Activated T-helper 17 cell treated with anti-CD3 and anti-CD28 coated beads, Interleukin-2, amount 50 U/mL, for 72 hours (primary cell): ENCODE measurements around the gene SNX2. TPM values are rescaled to one million over a fixed set of nuclear protein-coding genes. Genes with fewer than 3 reads are reported as not detected.

Experiments
- ATAC-seq: fragments of 150-1000 bp; cut with Tn5 transposase; replicated peaks from 2 replicates; pipeline ENCODE4 v1.10.0; 2021; ENCODE audit warnings: mild to moderate bottlenecking, moderate library complexity
- H3K27ac Mint-ChIP-seq: one replicate; pipeline ENCODE4 v1.8.0; 2022; ENCODE audit warnings: mixed read lengths
- H3K27me3 Mint-ChIP-seq: one replicate; pipeline ENCODE4 v1.8.0; 2022; ENCODE audit warnings: mixed read lengths
- H3K36me3 Mint-ChIP-seq: one replicate; pipeline ENCODE4 v1.8.0; 2022; ENCODE audit warnings: low read depth, mild to moderate bottlenecking, mixed read lengths
- H3K4me1 Mint-ChIP-seq: one replicate; pipeline ENCODE4 v1.8.0; 2022; ENCODE audit warnings: mixed read lengths
- H3K4me3 Mint-ChIP-seq: one replicate; pipeline ENCODE4 v1.8.0; 2022; ENCODE audit warnings: mild to moderate bottlenecking, mixed read lengths
- H3K9me3 Mint-ChIP-seq: one replicate; pipeline ENCODE4 v1.8.0; 2022; ENCODE audit warnings: mixed read lengths
- total RNA-seq, 2 donors: library from RNA; stranded (reverse); gene quantifications; one replicate each; pipeline ENCODE4 v1.2.3, GENCODE V29; 2022

Gene SNX2
- total RNA-seq, 2 donors from 2014 or later = 38.3 to 47.5 TPM

DNA sequence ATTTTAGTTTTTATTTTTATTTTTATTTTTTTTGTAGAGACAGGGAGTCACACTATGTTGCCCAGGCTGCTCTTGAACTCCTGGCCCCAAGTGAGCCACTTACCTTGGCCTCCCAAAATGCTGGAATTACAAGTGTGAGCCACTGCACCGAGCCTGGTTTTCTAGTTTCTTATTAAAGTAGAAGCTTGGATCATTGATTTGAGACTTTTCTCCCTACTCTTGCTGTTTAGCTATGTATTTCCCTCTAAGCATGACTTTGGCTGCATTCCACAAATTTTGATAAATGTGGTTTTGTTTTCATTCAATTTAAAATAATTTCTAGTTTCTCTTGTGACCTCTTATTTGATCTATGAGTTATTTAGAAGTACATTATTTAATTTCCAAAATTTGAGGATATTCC is 10.4 kb downstream of the SNX2 start:
- Mint-ChIP-seq H3K9me3 (no peaks in the 10 kb centered on the region), H3K4me1 (peaks cover 15% of the 10 kb centered on the region), H3K27ac (no peak overlapping the region), H3K36me3 (peaks cover 49% of the 10 kb centered on the region), H3K27me3 (no peaks in the 10 kb centered on the region), H3K4me3 (no peak overlapping the region)
- no peak for ATAC-seq

DNA sequence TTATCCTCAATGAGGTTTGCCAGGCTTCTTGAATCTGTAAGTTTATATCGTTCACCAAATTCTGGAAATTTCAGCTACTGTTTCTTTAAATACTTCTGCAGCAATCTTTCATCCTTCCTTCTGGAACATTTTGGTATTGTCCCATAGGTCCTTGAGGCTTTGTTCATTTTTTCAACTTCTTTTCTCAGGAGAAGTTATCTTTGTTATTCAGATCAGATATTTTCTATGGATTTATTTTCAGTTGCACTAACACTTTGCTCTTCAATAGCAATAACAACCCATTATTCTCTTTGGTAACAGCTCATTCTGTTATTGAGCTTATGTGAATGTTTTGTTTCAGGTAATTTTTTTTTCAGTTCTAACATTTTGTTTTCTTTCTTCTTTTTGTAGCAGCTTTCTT is 13.5 kb downstream of the SNX2 start:
- Mint-ChIP-seq H3K36me3 (peaks cover 48% of the 10 kb centered on the region), H3K9me3 (no peaks in the 10 kb centered on the region), H3K27ac (no peak overlapping the region), H3K4me3 (no peak overlapping the region), H3K27me3 (no peaks in the 10 kb centered on the region), H3K4me1 (peaks cover 18% of the 10 kb centered on the region)
- no peak for ATAC-seq

DNA sequence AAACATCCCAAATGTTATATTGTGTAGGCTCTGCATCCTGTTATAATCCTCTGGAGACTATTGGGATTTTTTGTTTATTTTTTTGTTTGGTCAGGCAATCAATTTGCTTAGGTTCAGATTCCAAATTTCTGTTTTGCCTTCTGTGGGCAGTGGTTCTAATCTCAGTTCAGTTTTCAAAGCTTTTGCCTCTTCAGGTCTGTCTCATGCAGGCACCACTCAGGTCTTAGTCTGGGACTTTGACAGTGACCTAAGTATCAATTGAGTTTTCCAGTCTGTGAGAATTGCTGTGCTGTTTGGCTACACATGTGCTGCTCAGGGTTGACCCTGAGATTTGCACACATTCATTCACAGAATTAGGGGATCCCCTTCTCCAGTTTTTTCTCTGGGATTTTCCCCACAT is 14.1 kb downstream of the SNX2 start:
- Mint-ChIP-seq H3K4me1 (peaks cover 12% of the 10 kb centered on the region), H3K36me3 (peaks cover 48% of the 10 kb centered on the region), H3K27me3 (no peaks in the 10 kb centered on the region), H3K27ac (no peak overlapping the region), H3K9me3 (no peaks in the 10 kb centered on the region), H3K4me3 (no peak overlapping the region)
- ATAC-seq = no peak

DNA sequence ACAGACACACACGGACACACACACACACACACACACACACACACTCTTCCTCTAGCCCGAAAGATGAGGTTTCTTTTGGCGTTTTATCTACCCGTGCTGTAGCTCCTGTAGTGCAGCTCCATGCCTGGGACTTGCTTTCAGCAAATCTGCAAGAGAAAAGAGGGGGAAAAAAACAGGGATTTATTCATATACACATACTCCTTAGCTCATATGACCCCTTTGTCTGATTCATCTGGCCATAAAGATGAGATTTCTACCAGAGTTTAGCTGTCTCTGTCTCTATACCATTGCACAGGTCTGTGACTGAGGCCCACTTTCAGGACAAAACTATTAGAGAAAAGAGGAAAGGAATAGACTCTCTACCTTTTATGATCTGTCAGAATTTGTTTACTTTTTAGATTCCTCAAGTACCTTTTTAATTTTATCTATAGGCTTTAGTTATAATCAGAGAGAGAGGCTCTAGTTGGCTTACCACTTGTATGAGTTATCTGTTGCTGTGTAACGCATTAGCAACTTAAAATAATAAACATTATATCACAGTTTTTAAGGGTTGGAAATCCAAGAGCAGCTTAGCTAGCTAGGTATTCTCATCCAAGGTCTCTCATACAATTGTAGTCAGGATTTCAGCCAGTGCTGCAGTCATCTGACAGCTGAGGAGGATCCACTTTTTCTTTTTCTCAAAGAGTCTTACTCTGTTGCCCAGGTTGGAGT is 14.7 kb downstream of the SNX2 start:
- Mint-ChIP-seq H3K9me3 (no peaks in the 10 kb centered on the region), H3K4me3 (no peak overlapping the region), H3K27me3 (no peaks in the 10 kb centered on the region), H3K27ac (no peak overlapping the region), H3K36me3 (peaks cover 46% of the 10 kb centered on the region), H3K4me1 (peaks cover 10% of the 10 kb centered on the region)
- no peak for ATAC-seq

DNA sequence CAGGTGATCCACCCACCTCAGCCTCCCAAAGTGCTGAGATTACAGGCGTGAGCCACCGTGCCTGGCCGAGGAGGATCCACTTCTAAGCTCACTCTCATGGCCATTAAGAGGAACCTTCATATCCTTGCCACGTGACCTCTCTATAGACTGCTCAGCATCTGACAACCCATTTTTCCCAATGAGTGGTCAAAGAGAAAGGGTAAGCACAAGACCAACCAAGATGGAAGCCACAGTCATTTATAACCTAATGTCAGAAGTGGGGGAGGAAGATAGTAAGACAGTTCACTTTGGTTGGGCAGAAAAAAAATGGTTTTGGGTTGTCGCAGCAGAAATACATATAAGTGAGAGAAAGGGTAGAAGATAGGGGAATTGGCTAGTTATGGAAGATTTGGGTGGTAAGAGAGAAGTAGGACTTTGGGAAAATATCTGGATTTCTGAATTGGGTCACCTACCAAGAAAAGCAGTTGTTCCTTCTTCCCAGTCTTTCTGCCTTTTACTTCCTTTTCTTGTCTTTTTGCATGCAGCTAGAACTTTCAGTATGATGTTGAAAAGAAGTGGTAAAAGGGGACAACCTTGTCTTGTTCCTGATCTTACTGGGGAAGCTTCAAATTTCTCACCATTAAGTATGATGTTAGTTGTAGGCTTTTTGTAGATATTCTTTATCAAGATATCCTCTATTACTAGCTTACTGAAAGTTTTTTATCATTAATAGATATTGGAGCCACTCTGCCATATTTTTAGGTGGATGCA is 15.6 kb downstream of the SNX2 start:
- ATAC-seq = no peak
- Mint-ChIP-seq H3K27me3 (no peaks in the 10 kb centered on the region), H3K4me3 (no peak overlapping the region), H3K9me3 (no peaks in the 10 kb centered on the region), H3K36me3 (peaks cover 47% of the 10 kb centered on the region), H3K4me1 (peaks cover 10% of the 10 kb centered on the region), H3K27ac (no peak overlapping the region)

DNA sequence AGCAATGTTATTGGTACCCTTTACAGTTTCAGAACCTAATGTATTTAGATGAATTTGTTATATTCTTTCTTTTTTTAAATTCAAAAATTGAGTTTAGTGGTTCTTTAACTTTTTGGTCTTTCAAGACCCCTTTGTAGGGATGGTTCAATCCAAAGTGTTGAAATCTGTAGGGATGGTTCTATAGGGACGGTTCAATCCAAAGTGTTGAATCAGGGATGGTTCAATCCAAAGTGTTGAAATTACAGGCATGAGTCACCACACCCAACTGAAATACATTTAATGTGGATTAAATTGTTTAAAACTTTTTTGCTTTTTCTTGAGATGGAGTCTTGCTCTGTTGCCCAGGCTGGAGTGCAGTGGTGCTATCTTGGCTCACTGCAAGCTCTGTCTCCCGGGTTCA is 30.6 kb downstream of the SNX2 start:
- H3K27ac Mint-ChIP-seq = no peak overlapping the region
- ATAC-seq = no peak
- H3K36me3 Mint-ChIP-seq = peaks cover 87% of the 10 kb centered on the region
- no peaks in the 10 kb centered on the region for H3K4me1 Mint-ChIP-seq
- H3K4me3 Mint-ChIP-seq = no peak overlapping the region
- no peaks in the 10 kb centered on the region for H3K27me3 Mint-ChIP-seq
- no peaks in the 10 kb centered on the region for H3K9me3 Mint-ChIP-seq

DNA sequence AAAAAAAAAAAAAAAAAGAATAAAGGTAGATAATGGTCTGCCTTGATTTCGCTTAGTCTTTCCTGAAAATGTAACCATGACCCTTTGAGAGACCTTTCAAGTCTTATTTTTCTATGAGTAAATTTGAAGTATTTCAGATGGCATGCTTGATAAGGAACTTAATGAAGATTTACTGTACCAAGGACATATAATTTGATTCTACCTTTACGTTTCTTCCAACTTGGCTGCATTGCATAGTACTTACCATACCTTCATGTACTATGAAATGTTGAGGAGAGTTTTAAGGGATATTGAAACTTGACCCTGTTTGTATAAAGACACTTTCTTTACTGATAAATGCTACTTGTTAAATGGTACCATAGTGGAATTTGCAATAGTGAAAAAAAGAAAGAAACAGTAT is 35.5 kb downstream of the SNX2 start:
- no peaks in the 10 kb centered on the region for H3K27me3 Mint-ChIP-seq
- no peak overlapping the region for H3K4me3 Mint-ChIP-seq
- H3K4me1 Mint-ChIP-seq = no peaks in the 10 kb centered on the region
- no peak for ATAC-seq
- H3K27ac Mint-ChIP-seq = no peak overlapping the region
- H3K36me3 Mint-ChIP-seq = peaks cover 48% of the 10 kb centered on the region
- no peaks in the 10 kb centered on the region for H3K9me3 Mint-ChIP-seq

DNA sequence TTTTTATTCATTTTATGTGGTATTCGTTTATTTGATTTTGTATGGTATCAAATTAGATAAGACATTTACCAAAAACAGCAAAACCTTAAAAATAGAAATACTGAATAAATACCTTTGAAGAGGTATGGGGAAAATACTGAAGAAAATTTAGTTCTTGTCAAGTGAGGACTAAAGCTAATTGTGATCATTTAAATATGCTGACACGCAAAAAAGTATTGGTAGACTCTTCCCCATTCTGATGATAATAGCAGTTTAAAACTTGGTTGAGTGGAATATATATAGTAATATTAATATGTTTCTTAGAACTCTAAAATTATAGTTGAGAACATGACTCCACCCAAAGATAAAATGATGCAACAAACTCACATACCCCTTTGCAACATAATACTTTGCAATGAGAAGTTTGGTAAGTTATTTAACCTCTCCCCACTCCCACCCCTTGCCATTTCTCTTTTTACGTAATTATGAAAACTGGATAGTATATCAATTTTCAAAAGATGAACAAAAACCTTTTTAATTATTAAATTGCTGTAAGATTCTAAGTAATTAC is 40.4 kb downstream of the SNX2 start:
- Mint-ChIP-seq H3K27ac (no peak overlapping the region), H3K9me3 (no peaks in the 10 kb centered on the region), H3K4me1 (no peaks in the 10 kb centered on the region), H3K4me3 (no peak overlapping the region), H3K36me3 (peaks cover 39% of the 10 kb centered on the region), H3K27me3 (no peaks in the 10 kb centered on the region)
- ATAC-seq = no peak

DNA sequence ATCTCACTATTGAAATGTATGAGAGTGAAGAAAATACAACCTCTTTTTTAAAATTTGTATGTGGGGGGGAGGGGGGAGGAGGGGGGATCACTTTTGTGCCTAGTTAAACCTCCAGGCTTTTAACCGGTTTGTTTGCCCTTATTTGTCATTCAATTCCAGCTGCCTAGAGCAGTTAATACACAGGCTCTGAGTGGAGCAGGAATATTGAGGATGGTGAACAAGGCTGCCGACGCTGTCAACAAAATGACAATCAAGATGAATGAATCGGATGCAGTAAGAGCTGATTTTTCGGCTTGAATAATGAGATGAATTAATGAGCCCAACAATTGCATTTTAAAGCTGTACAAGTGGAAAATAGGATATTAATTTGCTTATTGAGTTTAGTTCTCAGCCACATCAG is 41.9 kb downstream of the SNX2 start:
- no peaks in the 10 kb centered on the region for H3K4me1 Mint-ChIP-seq
- no peak overlapping the region for H3K27ac Mint-ChIP-seq
- no peaks in the 10 kb centered on the region for H3K9me3 Mint-ChIP-seq
- H3K36me3 Mint-ChIP-seq = peaks cover 48% of the 10 kb centered on the region
- no peaks in the 10 kb centered on the region for H3K27me3 Mint-ChIP-seq
- H3K4me3 Mint-ChIP-seq = no peak overlapping the region
- no peak for ATAC-seq

DNA sequence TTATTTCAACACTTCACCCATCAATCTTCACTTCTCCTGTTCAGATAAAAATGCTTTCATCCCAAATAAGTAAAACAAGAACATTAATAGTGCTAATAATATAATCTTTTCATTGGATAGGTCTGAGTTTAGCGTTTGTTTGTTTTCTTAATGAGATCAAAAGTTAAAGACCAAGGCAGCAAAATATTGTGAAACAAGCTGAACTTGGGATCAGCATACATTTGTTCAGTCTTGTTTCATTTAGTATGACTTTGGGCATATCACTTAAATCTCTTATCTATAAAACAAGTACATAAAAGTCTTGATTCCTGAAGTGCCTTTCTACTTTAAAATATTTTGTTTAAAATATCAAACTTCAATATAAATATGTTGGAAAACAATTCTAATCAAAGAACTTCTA is 57.1 kb downstream of the SNX2 start:
- Mint-ChIP-seq H3K36me3 (peaks cover 26% of the 10 kb centered on the region), H3K27ac (no peak overlapping the region), H3K4me1 (no peaks in the 10 kb centered on the region), H3K9me3 (no peaks in the 10 kb centered on the region), H3K27me3 (no peaks in the 10 kb centered on the region), H3K4me3 (no peak overlapping the region)
- no peak for ATAC-seq

DNA sequence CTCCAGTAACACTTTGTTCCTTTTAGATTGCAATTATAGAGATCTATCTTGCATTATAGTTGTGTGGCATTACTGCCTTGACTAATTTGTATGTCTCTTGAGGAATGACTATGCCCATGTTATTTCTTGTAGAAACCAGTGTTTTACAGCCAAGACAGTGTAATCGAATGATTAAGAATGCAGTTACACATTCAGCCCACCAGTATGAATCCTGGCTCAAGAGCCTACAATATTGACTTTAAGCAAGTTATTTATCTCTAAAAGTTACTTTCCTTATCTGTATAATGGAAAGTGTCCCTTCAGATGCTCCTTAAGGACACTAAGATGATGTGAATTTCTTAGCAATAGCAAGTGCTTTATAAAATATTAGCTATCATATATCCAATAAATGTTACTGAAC is 60.8 kb downstream of the SNX2 start:
- Mint-ChIP-seq H3K4me1 (peaks cover 4% of the 10 kb centered on the region), H3K27me3 (no peaks in the 10 kb centered on the region), H3K9me3 (no peaks in the 10 kb centered on the region), H3K4me3 (no peak overlapping the region), H3K36me3 (no peaks in the 10 kb centered on the region), H3K27ac (no peak overlapping the region)
- ATAC-seq = no peak

DNA sequence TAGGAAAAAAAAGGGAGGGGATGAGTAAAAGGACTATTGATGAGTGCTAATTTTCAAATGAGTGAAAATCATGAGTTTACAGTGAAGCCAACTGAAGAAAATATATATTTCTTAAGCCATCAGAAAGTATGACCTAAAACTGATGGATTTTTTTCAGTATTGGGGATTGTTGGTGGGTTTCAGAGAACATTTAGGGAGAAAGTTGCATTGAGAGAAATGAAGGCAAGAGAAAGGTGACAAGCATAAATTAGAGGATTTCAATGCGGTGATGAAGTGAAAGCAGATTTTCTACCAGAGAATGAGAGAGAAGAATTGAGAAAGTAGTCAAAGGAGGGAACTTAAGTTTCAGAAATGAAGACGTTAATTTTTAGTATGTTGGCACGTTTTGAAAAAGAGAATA is 62.1 kb downstream of the SNX2 start:
- no peaks in the 10 kb centered on the region for H3K36me3 Mint-ChIP-seq
- no peak for ATAC-seq
- H3K27ac Mint-ChIP-seq = no peak overlapping the region
- no peaks in the 10 kb centered on the region for H3K27me3 Mint-ChIP-seq
- H3K4me1 Mint-ChIP-seq = peaks cover 6% of the 10 kb centered on the region
- H3K9me3 Mint-ChIP-seq = no peaks in the 10 kb centered on the region
- H3K4me3 Mint-ChIP-seq = no peak overlapping the region

DNA sequence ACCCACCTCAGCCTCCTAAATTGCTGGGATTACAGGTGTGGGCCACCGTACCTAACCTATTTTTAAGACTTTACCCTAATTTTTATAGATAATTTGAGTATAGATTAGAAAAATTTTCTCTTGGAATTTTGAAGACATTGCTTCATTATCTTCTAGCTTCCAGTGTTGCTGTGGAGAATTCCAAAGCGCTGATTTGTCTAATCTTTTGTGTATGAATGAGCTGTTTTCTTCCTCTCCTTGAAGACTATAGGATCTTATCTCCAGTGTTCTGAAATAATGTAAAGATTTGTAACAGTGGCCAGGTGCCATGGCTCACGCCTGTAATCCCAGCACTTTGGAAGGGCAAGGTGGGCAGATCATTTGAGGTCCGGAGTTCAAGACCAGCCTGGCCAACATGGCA is 64.9 kb downstream of the SNX2 start:
- Mint-ChIP-seq H3K9me3 (no peaks in the 10 kb centered on the region), H3K36me3 (no peaks in the 10 kb centered on the region), H3K4me1 (peaks cover 6% of the 10 kb centered on the region), H3K27me3 (no peaks in the 10 kb centered on the region), H3K27ac (no peak overlapping the region), H3K4me3 (no peak overlapping the region)
- no peak for ATAC-seq

DNA sequence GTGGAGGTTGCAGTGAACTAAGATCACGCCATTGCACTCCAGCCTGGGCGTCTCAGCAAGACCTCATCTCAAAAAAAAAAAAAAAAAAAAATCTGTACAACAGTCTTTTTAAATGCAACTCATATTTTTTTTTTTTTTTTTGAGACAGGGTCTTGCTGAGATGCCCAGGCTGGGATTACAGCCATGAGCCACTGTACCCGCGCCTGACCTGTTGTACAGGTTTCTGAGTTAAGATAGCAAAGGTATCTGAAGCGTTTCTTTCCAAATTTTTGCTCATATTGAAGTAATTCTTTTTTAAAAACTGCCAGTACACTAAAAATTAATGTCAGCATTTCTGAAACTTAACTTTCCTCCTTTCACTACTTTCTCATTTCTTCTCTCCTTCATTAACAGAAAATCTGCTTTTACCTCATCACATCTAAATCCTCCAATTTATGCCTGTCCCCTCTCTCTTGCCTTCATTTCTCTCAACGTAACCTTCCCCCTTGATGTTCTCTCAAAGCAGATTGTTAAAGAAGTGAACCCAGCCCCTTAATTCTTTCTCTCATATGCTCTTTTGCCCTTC is 67.2 kb downstream of the SNX2 start:
- peaks cover 11% of the 10 kb centered on the region for H3K4me1 Mint-ChIP-seq
- H3K4me3 Mint-ChIP-seq = no peak overlapping the region
- ATAC-seq = no peak
- no peak overlapping the region for H3K27ac Mint-ChIP-seq
- H3K36me3 Mint-ChIP-seq = no peaks in the 10 kb centered on the region
- H3K9me3 Mint-ChIP-seq = no peaks in the 10 kb centered on the region
- H3K27me3 Mint-ChIP-seq = no peaks in the 10 kb centered on the region
